Adrenal gland (tissue), 5 donors: ENCODE data around the gene PDGFD.

Experiments used
- CTCF ChIP-seq, 6 experiments: fragments of 450-650 bp in 4 of 6; fragments of 200-600 bp in 2 of 6; sonication (generic) in 1 of 6; IDR thresholded peaks; 1 replicate in 5 of 6; 2 replicates in 1 of 6; pipeline versions ENCODE4 v1.5.1 to v1.8.0; 2016 to 2021; ENCODE audit warnings: antibody characterized with exemption in 6 of 6, mild to moderate bottlenecking in 2 of 6, moderate library complexity in 1 of 6
- POLR2A ChIP-seq, 2 donors: fragments of 450-650 bp; IDR thresholded peaks; one replicate each; pipeline ENCODE4 v1.6.1; 2017; ENCODE audit warnings: antibody characterized with exemption in 2 of 2, mild to moderate bottlenecking in 2 of 2, moderate library complexity in 1 of 2
- donor health status: DM: no; HTN: no; CAD: no.

GRCh38 chr11:103871923-103872551 lies 291.9 kb downstream of the PDGFD start:
- no peak for TF ChIP-seq CTCF (IDR thresholded peaks at IDR 0.05)
- TF ChIP-seq POLR2A (IDR thresholded peaks at IDR 0.05), result no peak
